GM18951 (cell line): Measurements from ENCODE around the gene C2orf72.
"Not testable (repeated sequence)": the region's sequence is repeated elsewhere in the genome, so short reads cannot be mapped to it uniquely, and the experiment has no call there.

ENCODE experiments used
- POLR2A ChIP-seq: IDR thresholded peaks from 4 replicates; pipeline ENCODE4 v1.6.1; 2011; ENCODE audit warnings: mild to moderate bottlenecking; ENCODE audit not compliant: insufficient read length, insufficient read depth; ENCODE audit errors: extremely low read depth
- in situ Hi-C: fragments of 300-500 bp; cut with MboI; formaldehyde crosslinking; loops from one replicate; pipeline ENCODE4 v1.12.0; 2022; ENCODE audit warnings: low sequenced_read_pairs, mixed read lengths, inconsistent platforms; ENCODE audit not compliant: unreplicated experiment

C2orf72 gene

GRCh38 chr2:231007286-231008098 is 29.8 kb upstream of the C2orf72 start:
- TF ChIP-seq POLR2A, result no peak
- in situ Hi-C loops, result no loop called here

GRCh38 chr2:231008131-231008530 is 29.2 kb upstream of the C2orf72 start:
- in situ Hi-C loops, result no loop called here
- no peak for TF ChIP-seq POLR2A

- in situ Hi-C loops, result no loop called here
Measured at GRCh38 chr2:231009236-231009919, 27.9 kb upstream of the C2orf72 start.

GRCh38 chr2:231010201-231010730 is 27.1 kb upstream of the C2orf72 start:
- TF ChIP-seq POLR2A, result no peak
- in situ Hi-C loops, result no loop called here

More at GRCh38 chr2:231009236-231009919, 27.9 kb upstream of the C2orf72 start:
- no peak for TF ChIP-seq POLR2A

- no peak for TF ChIP-seq POLR2A
- in situ Hi-C loops, result no loop called here
Measured at GRCh38 chr2:231011526-231011925, 25.8 kb upstream of the C2orf72 start.

GRCh38 chr2:231012463-231012862 is 24.9 kb upstream of the C2orf72 start:
- no peak for TF ChIP-seq POLR2A
- in situ Hi-C loops, result no loop called here

GRCh38 chr2:231013820-231014219 is 23.5 kb upstream of the C2orf72 start:
- in situ Hi-C loops, result no loop called here
- TF ChIP-seq POLR2A, result no peak

- in situ Hi-C loops, result no loop called here
- TF ChIP-seq POLR2A, result no peak
Measured at GRCh38 chr2:231015478-231015877, 21.8 kb upstream of the C2orf72 start.

- in situ Hi-C loops, result no loop called here
- no peak for TF ChIP-seq POLR2A
Measured at GRCh38 chr2:231015926-231016325, 21.4 kb upstream of the C2orf72 start.

GRCh38 chr2:231016566-231017230 is 20.6 kb upstream of the C2orf72 start:
- no peak for TF ChIP-seq POLR2A
- in situ Hi-C loops, result no loop called here

- in situ Hi-C loops, result no loop called here
- no peak for TF ChIP-seq POLR2A
Measured at GRCh38 chr2:231017231-231017598, 20.1 kb upstream of the C2orf72 start.

- in situ Hi-C loops, result no loop called here
- no peak for TF ChIP-seq POLR2A
Measured at GRCh38 chr2:231018184-231018583, 19.1 kb upstream of the C2orf72 start.

GRCh38 chr2:231025059-231025458 is 12.3 kb upstream of the C2orf72 start:
- in situ Hi-C loops, result not testable (repeated sequence)
